ENCODE measurements around the gene P2RY4.

GRCh38 chrX:70240751-70241150 lies 19.3 kb downstream of the P2RY4 start:
- TF ChIP-seq PBX3 (IDR thresholded peaks at IDR 0.05; ENCODE audit: insufficient replicate concordance, low read depth, low read length) = no peak
- TF ChIP-seq TAF1 (IDR thresholded peaks at IDR 0.05; ENCODE audit: borderline replicate concordance, low read depth, low read length) = no peak
- no peak for TF ChIP-seq SP1 (IDR thresholded peaks at IDR 0.05; ENCODE audit: low read depth, low read length)
- no peak for TF ChIP-seq EP300 (IDR thresholded peaks at IDR 0.05; ENCODE audit: borderline replicate concordance in 1 of 2, control insufficient read depth in 1 of 2, low read depth in 2 of 2, low read length in 2 of 2)
- TF ChIP-seq CTCF (IDR thresholded peaks at IDR 0.05 in 2 of 3, conservative IDR thresholded peaks at IDR 0.05 in 1 of 3; ENCODE audit: control insufficient read depth in 2 of 3, extremely low read depth in 1 of 3, insufficient read depth in 1 of 3, low read depth in 3 of 3, low read length in 3 of 3) = no peak
- TF ChIP-seq SIN3A (IDR thresholded peaks at IDR 0.05; ENCODE audit: low read depth, low read length) = no peak
- no peak for TF ChIP-seq NRF1 (conservative IDR thresholded peaks at IDR 0.05; ENCODE audit: low read depth, low read length)
- no peak for TF ChIP-seq PML (IDR thresholded peaks at IDR 0.05; ENCODE audit: low read length)
- no peak for TF ChIP-seq CBX5 (IDR thresholded peaks at IDR 0.05; ENCODE audit: low read depth)
- no peak for TF ChIP-seq ATF2 (IDR thresholded peaks at IDR 0.05; ENCODE audit: low read length)
- no peak for TF ChIP-seq GABPA (IDR thresholded peaks at IDR 0.05; ENCODE audit: low read depth)
- TF ChIP-seq FOXK2 (IDR thresholded peaks at IDR 0.05) = no peak
- no peak for TF ChIP-seq POLR2A (IDR thresholded peaks at IDR 0.05; ENCODE audit: low read depth, low read length)
- TF ChIP-seq ZZZ3 (IDR thresholded peaks at IDR 0.05; ENCODE audit: control insufficient read depth, insufficient read length, low read depth) = no peak
